Tibial nerve (tissue), 4 donors: ENCODE measurements around the gene DOLPP1.

Experiments
- EP300 ChIP-seq, 2 donors: sonication (generic); formaldehyde crosslinking; IDR thresholded peaks; one replicate each; pipeline ENCODE4 v1.6.1; 2017; ENCODE audit warnings: antibody characterized with exemption in 2 of 2, mild to moderate bottlenecking in 1 of 2
- TF ChIP-seq, protein P1 (sequence below), 5 experiments: fragments of 200-600 bp in 3 of 5; fragments of 450-650 bp in 2 of 5; sonication (generic) in 3 of 5; IDR thresholded peaks; one replicate each; pipeline ENCODE4 v1.5.1; 2016 to 2019; ENCODE audit warnings: antibody characterized with exemption in 5 of 5, mild to moderate bottlenecking in 3 of 5, moderate library complexity in 2 of 5

DNA sequence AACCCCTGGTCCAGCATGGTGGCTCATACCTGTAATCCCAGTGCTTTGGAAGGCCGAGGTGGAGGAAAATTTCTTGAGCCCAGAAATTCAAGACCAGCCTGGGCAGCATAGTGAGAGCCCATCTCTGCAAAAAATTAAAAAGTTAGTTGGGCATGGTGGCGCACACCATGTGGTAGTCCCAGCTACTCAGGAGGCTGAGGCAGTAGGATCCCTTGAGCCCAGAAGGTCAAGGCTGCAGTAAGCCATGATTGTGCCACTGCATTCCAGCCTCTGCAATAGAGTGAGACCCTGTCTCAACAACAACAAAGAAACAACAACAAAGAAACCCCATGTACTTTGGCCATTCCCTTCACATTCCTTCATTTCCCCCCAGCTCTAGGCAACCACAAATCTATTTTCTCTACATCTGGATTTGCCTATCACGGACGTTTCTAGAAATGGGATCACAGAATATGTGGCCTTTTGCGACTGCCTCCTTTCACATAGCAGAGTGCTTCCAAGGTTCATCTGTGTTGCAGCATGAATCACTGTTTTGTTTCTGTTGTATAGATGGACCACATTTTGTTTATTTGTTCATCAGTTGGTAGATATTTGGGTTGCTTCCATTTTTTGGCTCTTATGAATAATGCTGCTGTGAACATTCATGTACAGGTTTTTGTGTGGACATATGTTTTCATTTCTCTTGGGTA is 26.6 kb upstream of the DOLPP1 start:
- TF ChIP-seq, protein P1, sequence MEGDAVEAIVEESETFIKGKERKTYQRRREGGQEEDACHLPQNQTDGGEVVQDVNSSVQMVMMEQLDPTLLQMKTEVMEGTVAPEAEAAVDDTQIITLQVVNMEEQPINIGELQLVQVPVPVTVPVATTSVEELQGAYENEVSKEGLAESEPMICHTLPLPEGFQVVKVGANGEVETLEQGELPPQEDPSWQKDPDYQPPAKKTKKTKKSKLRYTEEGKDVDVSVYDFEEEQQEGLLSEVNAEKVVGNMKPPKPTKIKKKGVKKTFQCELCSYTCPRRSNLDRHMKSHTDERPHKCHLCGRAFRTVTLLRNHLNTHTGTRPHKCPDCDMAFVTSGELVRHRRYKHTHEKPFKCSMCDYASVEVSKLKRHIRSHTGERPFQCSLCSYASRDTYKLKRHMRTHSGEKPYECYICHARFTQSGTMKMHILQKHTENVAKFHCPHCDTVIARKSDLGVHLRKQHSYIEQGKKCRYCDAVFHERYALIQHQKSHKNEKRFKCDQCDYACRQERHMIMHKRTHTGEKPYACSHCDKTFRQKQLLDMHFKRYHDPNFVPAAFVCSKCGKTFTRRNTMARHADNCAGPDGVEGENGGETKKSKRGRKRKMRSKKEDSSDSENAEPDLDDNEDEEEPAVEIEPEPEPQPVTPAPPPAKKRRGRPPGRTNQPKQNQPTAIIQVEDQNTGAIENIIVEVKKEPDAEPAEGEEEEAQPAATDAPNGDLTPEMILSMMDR (IDR thresholded peaks at IDR 0.05): no peak
- no peak for TF ChIP-seq EP300 (IDR thresholded peaks at IDR 0.05)
